ENCODE measurements around the gene DNAL1. TPM values are rescaled to one million over a fixed set of nuclear protein-coding genes. Genes with fewer than 3 reads are reported as not detected.

Gene DNAL1
- total and polyA plus RNA-seq, 9 of the 15 experiments (the other 6 are each of a cell fraction or from before 2014, with no cell fraction given): 1.6 to 11.7 (median 4.8) TPM

- TF ChIP-seq ZNF507 (tag; conservative IDR thresholded peaks at IDR 0.05) (no peak), BCOR (IDR thresholded peaks at IDR 0.05) (peak; percentile 42; the same call in 1 of the 2 replicates), THAP7 (CRISPR knock-in tag; IDR thresholded peaks at IDR 0.05) (no peak), NCOR1 (IDR thresholded peaks at IDR 0.05) (no peak), MTF1 (CRISPR knock-in tag; IDR thresholded peaks at IDR 0.05; ENCODE audit: borderline replicate concordance) (no peak), NCOA6 (IDR thresholded peaks at IDR 0.05) (0 out of 2 replicates have a peak, but pooled peaks have one; percentile 13), ZNF232 (CRISPR knock-in tag; IDR thresholded peaks at IDR 0.05) (no peak), MITF (IDR thresholded peaks at IDR 0.05) (no peak), SNIP1 (IDR thresholded peaks at IDR 0.05; ENCODE audit: low read depth) (no peak), NEUROD1 (IDR thresholded peaks at IDR 0.05; ENCODE audit: borderline replicate concordance, low read depth, low read length, partially characterized antibody) (no peak), RBM25 (IDR thresholded peaks at IDR 0.05; ENCODE audit: low read depth, low read length, severe bottlenecking) (no peak), CAMTA2 (CRISPR knock-in tag; conservative IDR thresholded peaks at IDR 0.05) (no peak), EP400 (IDR thresholded peaks at IDR 0.05) (peak; percentile 72; the same call in 1 of the 2 replicates), HDAC6 (IDR thresholded peaks at IDR 0.05; ENCODE audit: low read depth, low read length) (no peak), ILK (tag; IDR thresholded peaks at IDR 0.05; ENCODE audit: borderline replicate concordance, low read depth) (no peak), SIN3B (IDR thresholded peaks at IDR 0.05; ENCODE audit: low read depth) (peak; percentile 42; the same call in 1 of the 2 replicates), DLX4 (CRISPR knock-in tag; IDR thresholded peaks at IDR 0.05) (no peak), HNRNPLL (IDR thresholded peaks at IDR 0.05; ENCODE audit: low read depth, low read length, poor library complexity, severe bottlenecking) (no peak), TSHZ1 (CRISPR knock-in tag; IDR thresholded peaks at IDR 0.05) (no peak), TCFL5 (CRISPR knock-in tag; conservative IDR thresholded peaks at IDR 0.05) (no peak)
Measured at GRCh38 chr14:73713803-73714655, 69.2 kb downstream of the DNAL1 start, which contains the start of gene PNMA1 (continued).

Data from K562 (cell line).